Measurements from ENCODE around the gene RFC4. TPM values are rescaled to one million over a fixed set of nuclear protein-coding genes. Genes with fewer than 3 reads are reported as not detected.

The RFC4 gene
- total RNA-seq, 4 donors from 2014 or later: 5.4 to 14.2 (median 11.8) TPM

- H3K4me3 ChIP-seq: no peak overlapping the region
- H3K27me3 ChIP-seq: peaks cover 0 to 18% of the 10 kb centered on the region in 2 donors
- H3K36me3 ChIP-seq: no peaks in the 10 kb centered on the region
- H3K4me1 ChIP-seq: no peaks in the 10 kb centered on the region
- DNase-seq (ENCODE audit: low spot score in 2 of 2): no peak
- 75 to 76% methylated on average over 11 of the region's 11 CpGs for WGBS, 2 donors
- no peak overlapping the region for H3K27ac ChIP-seq
- no peaks in the 10 kb centered on the region for H3K9me3 ChIP-seq
- no peak for TF ChIP-seq EP300 (IDR thresholded peaks at IDR 0.05)
- no peak for TF ChIP-seq POLR2A (IDR thresholded peaks at IDR 0.05)
- no peak for TF ChIP-seq CTCF (IDR thresholded peaks at IDR 0.05)
Measured at GRCh38 chr3:186759231-186759930, 46.9 kb downstream of the RFC4 start.

- Histone ChIP-seq H3K4me1 (no peaks in the 10 kb centered on the region), H3K36me3 (no peaks in the 10 kb centered on the region), H3K9me3 (no peaks in the 10 kb centered on the region), H3K27ac (no peak overlapping the region), H3K27me3 (peaks cover 0 to 18% of the 10 kb centered on the region in 2 donors), H3K4me3 (no peak overlapping the region)
- TF ChIP-seq EP300 (IDR thresholded peaks at IDR 0.05) (no peak), POLR2A (IDR thresholded peaks at IDR 0.05) (no peak), CTCF (IDR thresholded peaks at IDR 0.05) (no peak)
- DNase-seq (ENCODE audit: low spot score in 2 of 2): no peak
- WGBS, 2 donors: 65 to 67% methylated on average over 8 of the region's 8 CpGs
Measured at GRCh38 chr3:186757686-186758220, 48.5 kb downstream of the RFC4 start.

- no peak overlapping the region for H3K4me3 ChIP-seq
- H3K36me3 ChIP-seq: no peaks in the 10 kb centered on the region
- peaks cover 0 to 18% of the 10 kb centered on the region in 2 donors for H3K27me3 ChIP-seq
- WGBS, 2 donors: 79 to 87% methylated on average over 8 of the region's 8 CpGs
- TF ChIP-seq EP300 (IDR thresholded peaks at IDR 0.05) (no peak), CTCF (IDR thresholded peaks at IDR 0.05) (no peak), POLR2A (IDR thresholded peaks at IDR 0.05) (no peak)
- no peaks in the 10 kb centered on the region for H3K4me1 ChIP-seq
- no peak overlapping the region for H3K27ac ChIP-seq
- no peaks in the 10 kb centered on the region for H3K9me3 ChIP-seq
- DNase-seq (ENCODE audit: low spot score in 2 of 2): no peak
Measured at GRCh38 chr3:186757214-186757613, 49.1 kb downstream of the RFC4 start.

- WGBS, 2 donors: 83 to 84% methylated on average over 5 of the region's 5 CpGs
- no peak for DNase-seq (ENCODE audit: low spot score in 2 of 2)
- H3K9me3 ChIP-seq: no peaks in the 10 kb centered on the region
Measured at GRCh38 chr3:186754871-186755270, 51.4 kb downstream of the RFC4 start.

More at GRCh38 chr3:186754871-186755270, 51.4 kb downstream of the RFC4 start:
- TF ChIP-seq EP300 (IDR thresholded peaks at IDR 0.05) (no peak), CTCF (IDR thresholded peaks at IDR 0.05) (no peak), POLR2A (IDR thresholded peaks at IDR 0.05) (no peak)
- Histone ChIP-seq H3K27me3 (peaks cover 0 to 18% of the 10 kb centered on the region in 2 donors), H3K36me3 (no peaks in the 10 kb centered on the region), H3K4me3 (no peak overlapping the region), H3K27ac (no peak overlapping the region), H3K4me1 (no peaks in the 10 kb centered on the region)

Measured in tibial nerve (tissue), 4 donors.